GM12891 (cell line): ENCODE results near the gene TSKS.

Source experiments
- DNase-seq: peaks from one replicate; pipeline ENCODE4 v3.0.0; 2011; ENCODE audit warnings: low spot score; ENCODE audit not compliant: insufficient read length
- FAIRE-seq: peaks from 2 replicates; lab custom pipeline; 2011; peaks lifted over from hg19 to GRCh38; lab: Jason Lieb, UNC
- PAX5 ChIP-seq: IDR thresholded peaks from 2 replicates; pipeline ENCODE4 v1.6.1; 2011; ENCODE audit warnings: low read length, moderate library complexity, mild to moderate bottlenecking; ENCODE audit not compliant: insufficient read depth, severe bottlenecking
- POLR2A ChIP-seq: IDR thresholded peaks from 2 replicates; pipeline ENCODE4 v1.6.1; 2011; ENCODE audit warnings: low read depth, low read length, control low read depth
- POLR2AphosphoS5 ChIP-seq: IDR thresholded peaks from 2 replicates; pipeline ENCODE4 v1.6.1; 2011; ENCODE audit warnings: low read depth, low read length, control low read depth
- POU2F2 ChIP-seq: IDR thresholded peaks from 2 replicates; pipeline ENCODE4 v1.6.1; 2011; ENCODE audit warnings: low read depth, mild to moderate bottlenecking, control low read depth, low read length, moderate library complexity
- SPI1 ChIP-seq: IDR thresholded peaks from 2 replicates; pipeline ENCODE4 v1.6.1; 2011; ENCODE audit warnings: low read depth, low read length, control low read depth
- TAF1 ChIP-seq: IDR thresholded peaks from 2 replicates; pipeline ENCODE4 v1.6.1; 2011; ENCODE audit warnings: low read depth, low read length, control low read depth

The TSKS gene

DNA sequence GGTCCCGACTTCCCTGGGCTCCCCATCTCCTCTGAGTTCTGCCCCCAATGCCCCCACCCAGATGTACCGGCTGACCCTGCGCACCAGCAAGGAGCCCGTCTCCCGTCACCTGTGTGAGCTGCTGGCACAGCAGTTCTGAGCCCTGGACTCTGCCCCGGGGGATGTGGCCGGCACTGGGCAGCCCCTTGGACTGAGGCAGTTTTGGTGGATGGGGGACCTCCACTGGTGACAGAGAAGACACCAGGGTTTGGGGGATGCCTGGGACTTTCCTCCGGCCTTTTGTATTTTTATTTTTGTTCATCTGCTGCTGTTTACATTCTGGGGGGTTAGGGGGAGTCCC, 43.5 kb upstream of the TSKS start:
- no peak for DNase-seq
- no peak for FAIRE-seq
- TF ChIP-seq POLR2A (no peak), POU2F2 (no peak), TAF1 (no peak), SPI1 (no peak), POLR2AphosphoS5 (no peak), PAX5 (no peak)

DNA sequence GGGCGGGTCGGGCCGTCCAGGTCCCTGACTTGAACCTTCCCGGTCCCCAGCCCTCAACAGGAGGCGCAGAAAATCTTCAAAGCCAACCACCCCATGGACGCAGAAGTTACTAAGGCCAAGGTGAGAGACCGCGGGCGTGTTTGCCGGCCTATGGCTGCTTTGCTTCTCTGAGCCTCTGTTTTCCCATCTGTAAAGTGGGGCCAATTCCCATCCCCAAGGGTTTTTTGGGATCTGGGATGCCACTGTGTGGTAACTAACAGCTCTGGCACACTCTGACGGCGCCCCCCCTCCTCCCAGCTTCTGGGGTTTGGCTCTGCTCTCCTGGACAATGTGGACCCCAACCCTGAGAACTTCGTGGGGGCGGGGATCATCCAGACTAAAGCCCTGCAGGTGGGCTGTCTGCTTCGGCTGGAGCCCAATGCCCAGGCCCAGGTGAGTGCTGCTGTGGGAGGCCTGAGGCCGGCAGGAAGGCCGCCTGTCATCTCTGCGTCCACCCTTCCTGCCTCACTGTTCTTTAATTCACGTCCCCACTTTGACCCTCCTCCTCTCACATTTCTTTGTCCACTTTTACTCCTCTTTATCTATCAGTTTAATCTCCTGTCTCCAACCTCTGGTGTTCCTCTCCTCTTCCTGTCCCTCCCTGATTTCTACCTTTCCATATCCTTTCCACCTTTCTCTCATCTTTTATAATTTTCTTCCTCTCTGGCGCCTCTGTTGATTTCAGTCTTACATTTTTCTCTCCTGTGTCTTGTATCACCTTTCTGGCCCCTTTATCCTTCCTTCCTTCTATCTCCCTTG, 42.9 kb upstream of the TSKS start:
- FAIRE-seq, result no peak
- DNase-seq, result no peak
- no peak for TF ChIP-seq PAX5
- no peak for TF ChIP-seq POLR2AphosphoS5
- TF ChIP-seq POU2F2, result no peak
- no peak for TF ChIP-seq SPI1
- TF ChIP-seq TAF1, result no peak
- no peak for TF ChIP-seq POLR2A

DNA sequence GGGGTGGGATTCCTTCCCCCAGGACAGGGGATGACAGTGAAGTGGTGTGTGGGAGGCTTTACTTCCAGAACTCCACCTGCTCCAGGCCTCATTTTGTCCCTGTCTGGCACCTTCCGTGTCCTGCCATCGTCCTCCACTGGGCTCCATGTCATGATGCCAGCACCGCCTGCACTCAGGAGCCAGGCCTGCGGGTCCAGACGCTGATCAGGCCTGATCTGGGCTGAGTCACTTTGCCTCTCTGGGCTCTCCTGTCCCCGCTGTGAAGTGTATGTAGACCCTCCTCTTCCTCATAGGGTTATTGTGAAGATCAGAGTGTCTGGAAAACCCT, 40.4 kb upstream of the TSKS start:
- FAIRE-seq, result no peak
- no peak for DNase-seq
- TF ChIP-seq POLR2A (no peak), SPI1 (no peak), POLR2AphosphoS5 (no peak), PAX5 (no peak), POU2F2 (no peak), TAF1 (no peak)

DNA sequence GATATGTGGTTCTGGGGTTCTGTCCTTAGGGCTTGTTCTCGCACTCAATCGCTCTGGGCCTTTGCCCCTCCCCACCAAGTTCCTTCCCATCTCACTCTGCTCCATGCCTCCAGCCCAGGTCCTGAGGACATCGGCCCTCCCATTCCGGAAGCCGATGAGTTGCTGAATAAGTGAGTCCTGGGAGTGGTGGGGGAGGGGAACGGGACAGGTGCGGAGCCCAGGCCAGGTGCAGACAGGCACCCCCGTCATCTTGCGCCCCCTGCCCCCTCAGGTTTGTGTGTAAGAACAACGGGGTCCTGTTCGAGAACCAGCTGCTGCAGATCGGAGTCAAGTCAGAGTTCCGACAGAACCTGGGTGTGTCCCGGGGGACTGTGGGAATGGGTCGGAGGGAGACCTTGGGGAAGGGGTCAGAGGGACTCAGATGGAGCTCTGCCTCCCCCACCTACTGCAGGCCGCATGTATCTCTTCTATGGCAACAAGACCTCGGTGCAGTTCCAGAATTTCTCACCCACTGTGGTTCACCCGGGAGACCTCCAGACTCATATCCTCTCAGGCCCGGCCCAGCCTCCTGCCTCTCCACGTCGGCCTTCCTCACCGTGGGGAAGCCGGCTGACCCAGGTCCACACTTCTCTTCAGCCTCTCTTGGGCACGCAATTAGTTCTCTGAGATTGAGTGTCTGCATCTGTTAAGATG, 39.9 kb upstream of the TSKS start:
- TF ChIP-seq SPI1 (no peak), POU2F2 (no peak), PAX5 (no peak), TAF1 (no peak), POLR2AphosphoS5 (no peak), POLR2A (no peak)
- DNase-seq (no peak), FAIRE-seq (no peak)

DNA sequence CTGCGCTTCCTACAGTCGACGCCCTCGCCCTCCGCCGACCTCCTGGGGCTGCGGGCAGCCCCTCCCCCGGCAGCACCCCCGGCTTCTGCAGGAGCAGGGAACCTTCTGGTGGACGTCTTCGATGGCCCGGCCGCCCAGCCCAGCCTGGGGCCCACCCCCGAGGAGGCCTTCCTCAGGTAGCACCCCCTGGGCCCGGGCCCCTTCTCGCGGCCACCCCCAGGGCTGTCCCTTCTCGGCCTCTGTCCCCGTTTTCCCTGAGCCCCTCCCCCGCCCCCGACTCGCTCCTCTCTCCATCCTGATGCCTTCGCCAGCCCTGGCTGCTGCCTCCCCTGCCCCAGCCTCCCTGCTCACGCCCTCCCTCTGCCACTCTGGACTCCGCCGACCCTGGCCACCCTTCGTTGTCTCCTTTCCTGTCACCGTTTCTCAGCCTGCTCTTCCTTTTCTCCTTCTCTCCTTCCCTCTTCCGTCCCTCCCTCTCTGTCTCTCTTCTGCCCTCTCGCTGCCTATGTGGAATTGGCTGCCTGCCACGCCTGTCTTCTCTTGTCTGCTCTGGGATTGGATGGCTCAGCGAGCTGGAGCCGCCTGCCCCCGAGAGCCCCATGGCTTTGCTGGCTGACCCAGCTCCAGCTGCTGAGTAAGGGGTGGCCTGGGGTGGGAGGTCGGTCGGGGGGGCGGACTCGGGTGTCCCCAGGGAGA, 39.0 kb upstream of the TSKS start:
- FAIRE-seq (no peak), DNase-seq (no peak)
- TF ChIP-seq POLR2A (no peak), SPI1 (no peak), TAF1 (no peak), POLR2AphosphoS5 (no peak), PAX5 (no peak), POU2F2 (no peak)

DNA sequence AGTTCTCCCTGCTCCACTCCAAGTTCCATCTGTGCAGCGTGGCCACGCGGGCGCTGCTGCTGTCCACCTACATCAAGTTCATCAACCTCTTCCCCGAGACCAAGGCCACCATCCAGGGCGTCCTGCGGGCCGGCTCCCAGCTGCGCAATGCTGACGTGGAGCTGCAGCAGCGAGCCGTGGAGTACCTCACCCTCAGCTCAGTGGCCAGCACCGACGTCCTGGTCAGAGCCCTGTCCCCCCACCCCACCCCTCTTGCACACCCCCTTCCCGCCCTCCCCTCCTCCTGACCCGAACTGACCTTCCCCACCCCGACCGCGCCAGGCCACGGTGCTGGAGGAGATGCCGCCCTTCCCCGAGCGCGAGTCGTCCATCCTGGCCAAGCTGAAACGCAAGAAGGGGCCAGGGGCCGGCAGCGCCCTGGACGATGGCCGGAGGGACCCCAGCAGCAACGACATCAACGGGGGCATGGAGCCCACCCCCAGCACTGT, 38.3 kb upstream of the TSKS start:
- TF ChIP-seq POLR2AphosphoS5 (no peak), PAX5 (no peak), SPI1 (no peak), TAF1 (no peak), POU2F2 (no peak), POLR2A (no peak)
- FAIRE-seq, result no peak
- no peak for DNase-seq

DNA sequence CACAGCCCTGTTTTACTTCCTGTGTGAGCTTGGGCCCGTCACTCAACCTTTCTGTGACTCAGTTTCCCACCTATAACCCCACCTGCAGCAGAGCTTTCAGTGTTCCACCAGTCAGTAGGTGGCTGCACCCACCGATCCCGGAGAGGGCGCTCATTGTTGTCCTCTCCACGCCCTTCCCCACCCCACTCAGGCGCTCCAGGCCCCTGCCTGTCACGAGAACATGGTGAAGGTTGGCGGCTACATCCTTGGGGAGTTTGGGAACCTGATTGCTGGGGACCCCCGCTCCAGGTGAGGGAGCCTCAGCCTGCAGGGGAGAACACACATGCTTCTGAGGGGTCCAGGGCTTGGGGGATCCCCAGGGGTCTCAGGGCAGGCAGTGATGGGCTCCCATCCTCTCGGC, 37.7 kb upstream of the TSKS start:
- DNase-seq, result no peak
- FAIRE-seq, result no peak
- TF ChIP-seq POU2F2 (no peak), SPI1 (no peak), TAF1 (no peak), POLR2A (no peak), POLR2AphosphoS5 (no peak), PAX5 (no peak)

DNA sequence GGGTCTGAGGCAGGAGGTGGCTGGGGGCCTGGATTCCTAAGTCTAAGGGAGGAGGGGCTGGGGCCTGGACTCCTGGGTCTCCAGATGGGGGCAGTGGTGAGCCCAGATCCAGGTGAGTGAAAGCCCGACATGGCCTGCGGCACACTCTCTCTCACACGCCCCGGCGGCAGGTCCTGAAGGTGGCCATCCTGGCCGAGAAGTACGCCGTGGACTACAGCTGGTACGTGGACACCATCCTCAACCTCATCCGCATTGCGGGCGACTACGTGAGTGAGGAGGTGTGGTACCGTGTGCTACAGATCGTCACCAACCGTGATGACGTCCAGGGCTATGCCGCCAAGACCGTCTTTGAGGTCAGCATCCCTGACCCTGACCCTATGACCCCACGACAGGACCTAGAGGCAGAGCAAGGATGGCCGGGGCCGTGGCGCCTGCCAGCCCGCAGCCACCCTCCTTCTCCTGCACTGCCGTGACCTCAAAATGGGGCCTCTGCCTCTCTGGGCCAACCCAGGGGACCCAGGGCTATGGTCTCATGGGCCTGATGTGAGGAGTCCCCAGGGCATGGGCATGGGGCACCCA, 36.8 kb upstream of the TSKS start:
- DNase-seq (no peak), FAIRE-seq (no peak)
- no peak for TF ChIP-seq POLR2AphosphoS5
- TF ChIP-seq TAF1, result no peak
- TF ChIP-seq SPI1, result no peak
- TF ChIP-seq POU2F2, result no peak
- no peak for TF ChIP-seq PAX5
- TF ChIP-seq POLR2A, result no peak

DNA sequence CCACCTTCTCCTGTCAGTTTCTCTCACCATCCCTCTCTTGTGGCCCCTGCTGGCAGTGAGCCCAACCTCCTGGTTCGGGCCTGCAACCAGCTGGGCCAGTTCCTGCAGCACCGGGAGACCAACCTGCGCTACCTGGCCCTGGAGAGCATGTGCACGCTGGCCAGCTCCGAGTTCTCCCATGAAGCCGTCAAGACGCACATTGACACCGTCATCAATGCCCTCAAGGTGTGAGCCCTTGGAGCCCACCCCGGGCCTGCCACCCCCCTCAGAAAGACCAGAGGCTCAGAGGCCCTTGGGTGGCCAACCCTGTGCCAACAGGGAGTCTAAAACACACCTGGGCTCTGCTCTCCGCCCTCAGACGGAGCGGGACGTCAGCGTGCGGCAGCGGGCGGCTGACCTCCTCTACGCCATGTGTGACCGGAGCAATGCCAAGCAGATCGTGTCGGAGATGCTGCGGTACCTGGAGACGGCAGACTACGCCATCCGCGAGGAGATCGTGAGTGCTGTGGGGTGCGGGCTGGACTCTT, 36.2 kb upstream of the TSKS start:
- DNase-seq (no peak), FAIRE-seq (no peak)
- no peak for TF ChIP-seq POLR2A
- no peak for TF ChIP-seq POLR2AphosphoS5
- TF ChIP-seq PAX5, result no peak
- TF ChIP-seq POU2F2, result no peak
- no peak for TF ChIP-seq TAF1
- TF ChIP-seq SPI1, result no peak
